SHP77 treated with DMSO at 0.1 percent for 48 hours (cell line): ENCODE data around the gene ODF2.

Experiments
- DNase-seq: peaks from one replicate; lab custom pipeline; 2025; lab: John Stamatoyannopoulos, UW

Gene ODF2

GRCh38 chr9:128528445-128529160 is 72.8 kb downstream of the ODF2 start:
- no peak for DNase-seq

GRCh38 chr9:128529191-128529590 is 73.4 kb downstream of the ODF2 start:
- DNase-seq: no peak

- DNase-seq: no peak
These were observed 76.8 kb downstream of the ODF2 start for GRCh38 chr9:128532581-128532980.

- no peak for DNase-seq
These were observed 85.0 kb downstream of the ODF2 start for GRCh38 chr9:128540634-128541360.

DNA sequence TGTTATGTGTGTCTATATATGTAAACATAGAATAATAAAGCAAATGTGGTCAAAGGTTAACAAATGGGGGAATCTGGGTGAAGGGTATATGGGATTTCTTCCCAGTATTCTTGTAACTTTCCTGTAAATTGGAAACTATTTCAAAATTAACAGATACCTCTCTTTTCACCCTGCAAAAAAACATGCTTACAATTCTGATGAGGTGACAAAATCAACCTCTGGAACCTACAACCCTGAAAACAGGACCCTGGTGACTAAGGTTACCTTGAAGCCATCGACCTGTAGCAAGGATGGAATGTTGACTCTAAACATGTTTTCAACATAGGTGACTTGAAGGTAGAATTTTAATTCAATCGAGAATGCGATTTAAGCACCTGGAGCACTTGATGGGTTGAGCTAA is 90.7 kb downstream of the ODF2 start:
- no peak for DNase-seq

GRCh38 chr9:128548876-128549275 is 93.1 kb downstream of the ODF2 start:
- no peak for DNase-seq

DNA sequence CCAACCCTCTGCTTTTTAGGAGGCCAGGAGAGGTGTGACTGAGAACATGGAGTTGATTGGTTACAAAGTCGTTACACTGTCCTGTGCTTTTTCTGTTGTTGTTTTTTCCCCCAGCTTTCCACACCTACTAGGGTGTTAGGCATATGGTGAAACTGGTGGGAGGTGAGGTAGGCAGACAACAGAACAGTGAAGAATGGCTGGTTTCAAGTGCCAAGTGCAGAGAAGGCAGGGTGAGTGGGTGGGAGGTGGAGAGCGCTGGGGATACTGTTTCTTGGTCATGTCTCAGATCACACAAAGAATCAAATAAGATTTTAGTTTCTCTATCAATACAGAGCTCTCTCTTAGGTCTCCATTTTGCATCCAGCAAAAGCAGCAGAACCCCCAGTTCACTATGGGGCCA is 94.4 kb downstream of the ODF2 start:
- no peak for DNase-seq
